H1 (cell line): Measurements from ENCODE around the gene C20orf141. TPM values are rescaled to one million over a fixed set of nuclear protein-coding genes. Genes with fewer than 3 reads are reported as not detected.

Source experiments
- CBX5 ChIP-seq: fragments of 300-800, 300-1000 bp; sonication (generic); IDR thresholded peaks from 2 replicates; pipeline ENCODE4 v1.7.1; 2016; ENCODE audit warnings: antibody characterized with exemption, low read length, low read depth
- CBX8 ChIP-seq: fragments of 300-800, 300-1000 bp; sonication (generic); IDR thresholded peaks from 2 replicates; pipeline ENCODE4 v1.7.1; 2016; ENCODE audit warnings: low read depth, low read length, borderline replicate concordance
- CHD2 ChIP-seq: IDR thresholded peaks from 2 replicates; pipeline ENCODE4 v1.6.1; 2012; ENCODE audit warnings: low read length, improper control_type of control experiment
- CTBP2 ChIP-seq: IDR thresholded peaks from 2 replicates; pipeline ENCODE4 v1.7.0; 2011; ENCODE audit warnings: borderline replicate concordance, mild to moderate bottlenecking, moderate library complexity, mixed read lengths, low read length; ENCODE audit not compliant: insufficient read depth, insufficient read length
- JUND ChIP-seq: IDR thresholded peaks from 2 replicates; pipeline ENCODE4 v1.6.1; 2011; ENCODE audit warnings: mild to moderate bottlenecking, improper control_type of control experiment, low read length
- KDM4A ChIP-seq: IDR thresholded peaks from one replicate; pipeline ENCODE4 v1.7.1; 2012; ENCODE audit warnings: low read depth, mild to moderate bottlenecking, moderate library complexity, low read length, inconsistent platforms; ENCODE audit not compliant: severe bottlenecking
- NANOG ChIP-seq: IDR thresholded peaks from 2 replicates; pipeline ENCODE4 v1.6.1; 2011; ENCODE audit warnings: low read length, low read depth, mild to moderate bottlenecking, inconsistent platforms; ENCODE audit not compliant: insufficient read depth, poor library complexity, severe bottlenecking
- RAD21 ChIP-seq, 2 experiments: IDR thresholded peaks in 1 of 2; conservative IDR thresholded peaks in 1 of 2; 2 replicates each; pipeline ENCODE4 v1.6.1; 2011; ENCODE audit warnings: low read depth in 2 of 2, low read length in 2 of 2, improper control_type of control experiment in 1 of 2, inconsistent platforms in 1 of 2, mild to moderate bottlenecking in 1 of 2, moderate library complexity in 1 of 2
- RNF2 ChIP-seq: fragments of 200-900, 300-1000 bp; sonication (generic); IDR thresholded peaks from 2 replicates; pipeline ENCODE4 v1.7.1; 2016; ENCODE audit warnings: borderline replicate concordance, low read depth, mild to moderate bottlenecking, antibody characterized with exemption, low read length; ENCODE audit not compliant: poor library complexity, severe bottlenecking; ENCODE audit errors: missing control alignments
- TAF1 ChIP-seq: IDR thresholded peaks from 2 replicates; pipeline ENCODE4 v1.6.1; 2011; ENCODE audit warnings: mild to moderate bottlenecking, low read depth, low read length
- polyA plus RNA-seq, 7 experiments: library from polyadenylated mRNA; depleted of rRNA in 3 of 7; stranded (reverse) in 5 of 7; unstranded in 2 of 7; fragments of >200 nt in 5 of 7; fragments of 200-250 nt in 2 of 7; gene quantifications; 1 replicate in 5 of 7; 2 replicates in 1 of 7; 4 replicates in 1 of 7; pipeline versions ENCODE4 v1.2.1 to v1.2.3, GENCODE V29; 2011 to 2013; ENCODE audit warnings: missing spikeins in 2 of 7, mixed read lengths in 2 of 7
- total RNA-seq: library from RNA; stranded (reverse); fragmentation: NEBNext Ultra II Directional; extraction: Animal tissue kit (Norgen Biotek cat#: 25700); gene quantifications from 2 replicates; pipeline ENCODE4 v1.2.1, GENCODE V29; 2021

Gene C20orf141
- total and polyA plus RNA-seq, 2 of the 8 experiments (the other 6 are each of a cell fraction or from before 2014, with no cell fraction given): not detected

DNA sequence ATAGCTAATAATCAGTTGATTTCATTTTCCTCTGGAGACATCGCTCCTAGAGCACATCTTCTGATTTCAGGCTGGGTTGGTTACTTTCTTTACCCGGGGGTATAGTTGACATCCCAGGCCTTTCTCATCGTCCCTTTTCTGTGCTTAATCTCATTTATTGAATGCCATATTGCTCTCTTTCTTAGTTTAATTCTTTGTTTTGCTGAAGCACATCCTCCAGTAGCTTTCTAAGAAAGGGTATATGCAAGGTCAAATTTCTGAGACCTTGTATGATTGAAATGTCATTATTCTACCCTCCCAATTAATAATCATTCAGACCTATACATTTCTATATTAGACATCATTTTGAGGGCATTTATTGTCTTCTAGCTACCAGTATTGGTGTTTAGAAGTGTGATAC lies 2.6 kb upstream of the C20orf141 start (continued):
- TF ChIP-seq CBX8 (no peak), TAF1 (no peak), KDM4A (no peak), CTBP2 (no peak), CBX5 (no peak), RAD21 (IDR thresholded peaks at IDR 0.05 in 1 of 2, conservative IDR thresholded peaks at IDR 0.05 in 1 of 2; ENCODE audit: low read depth in 2 of 2, low read length in 2 of 2) (no peak), NANOG (no peak), JUND (no peak), RNF2 (no peak), CHD2 (no peak)
